GM12874 (cell line): ENCODE measurements around the gene DLGAP4.

Experiments
- CTCF ChIP-seq: IDR thresholded peaks from 2 replicates; pipeline ENCODE4 v1.5.1; 2011; ENCODE audit warnings: low read depth, mild to moderate bottlenecking, control low read depth, low read length, moderate library complexity; ENCODE audit not compliant: insufficient read depth

Gene DLGAP4

GRCh38 chr20:36487069-36487468 is 180.9 kb downstream of the DLGAP4 start:
- TF ChIP-seq CTCF = no peak

- TF ChIP-seq CTCF = no peak
Measured at GRCh38 chr20:36490191-36490590, 184.1 kb downstream of the DLGAP4 start.

- TF ChIP-seq CTCF = no peak
Measured at GRCh38 chr20:36491901-36492617, 185.9 kb downstream of the DLGAP4 start.

GRCh38 chr20:36493051-36493800 is 187.1 kb downstream of the DLGAP4 start:
- peak; percentile 33; the same call in 1 of the 2 replicates for TF ChIP-seq CTCF

GRCh38 chr20:36493801-36494114 is 187.6 kb downstream of the DLGAP4 start:
- no peak for TF ChIP-seq CTCF

- TF ChIP-seq CTCF = no peak
Measured at GRCh38 chr20:36496707-36497669, 190.8 kb downstream of the DLGAP4 start.

- TF ChIP-seq CTCF = no peak
Measured at GRCh38 chr20:36497856-36498255, 191.7 kb downstream of the DLGAP4 start.
